Endothelial cell of hepatic sinusoid (primary cell): ENCODE measurements around the gene C3orf22.
"Not testable (repeated sequence)": the region's sequence is repeated elsewhere in the genome, so short reads cannot be mapped to it uniquely, and the experiment has no call there.

ENCODE experiments used
- in situ Hi-C: cut with HindIII; loops from 2 replicates; pipeline ENCODE4 v1.10.0; 2017; ENCODE audit warnings: low sequenced_read_pairs

The C3orf22 gene

DNA sequence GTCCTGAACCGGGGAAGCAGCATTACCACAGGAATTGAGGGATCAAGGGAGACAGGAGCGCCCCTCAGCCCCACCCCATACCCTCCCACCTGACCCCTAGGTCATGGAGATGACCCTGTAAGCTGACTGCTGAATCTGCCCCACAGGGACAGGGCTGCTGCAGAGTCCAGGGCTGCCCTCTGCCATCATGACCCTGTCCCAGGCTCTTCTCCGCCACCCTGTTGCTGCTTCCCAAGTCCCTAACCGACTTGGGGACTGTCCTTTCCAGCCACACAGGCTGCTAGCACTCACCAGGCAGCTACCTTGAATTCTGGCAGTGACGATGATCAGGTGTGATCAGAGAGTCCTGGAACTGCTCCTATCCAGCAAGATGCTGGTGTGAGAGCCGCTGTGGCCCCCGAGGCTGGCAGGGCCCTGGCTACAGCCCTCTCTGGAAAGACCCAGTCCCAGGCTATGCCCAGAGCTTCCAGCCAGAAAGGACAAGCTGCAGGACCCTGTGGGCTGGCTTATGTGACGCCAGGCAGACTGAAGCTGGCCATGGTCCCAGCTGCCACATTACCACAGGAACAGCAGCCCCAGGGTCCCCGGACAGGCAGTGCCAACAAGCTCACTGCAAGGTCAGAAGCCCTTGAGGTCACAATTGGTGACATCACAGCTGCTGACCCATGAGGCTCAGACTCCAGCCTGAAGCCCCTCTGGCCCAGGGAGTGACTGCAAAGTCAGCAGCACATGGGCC is at the start of gene C3orf22:
C3orf22 (minus strand) TSS at position 597 of the 736 bp plus-strand sequence. CDS start 5,542 bp downstream, outside the sequence.
- in situ Hi-C loops = loop anchor here (10.0 kb wide), 1 partner anchor 46 kb away; no protein-coding TSS in a partner anchor

DNA sequence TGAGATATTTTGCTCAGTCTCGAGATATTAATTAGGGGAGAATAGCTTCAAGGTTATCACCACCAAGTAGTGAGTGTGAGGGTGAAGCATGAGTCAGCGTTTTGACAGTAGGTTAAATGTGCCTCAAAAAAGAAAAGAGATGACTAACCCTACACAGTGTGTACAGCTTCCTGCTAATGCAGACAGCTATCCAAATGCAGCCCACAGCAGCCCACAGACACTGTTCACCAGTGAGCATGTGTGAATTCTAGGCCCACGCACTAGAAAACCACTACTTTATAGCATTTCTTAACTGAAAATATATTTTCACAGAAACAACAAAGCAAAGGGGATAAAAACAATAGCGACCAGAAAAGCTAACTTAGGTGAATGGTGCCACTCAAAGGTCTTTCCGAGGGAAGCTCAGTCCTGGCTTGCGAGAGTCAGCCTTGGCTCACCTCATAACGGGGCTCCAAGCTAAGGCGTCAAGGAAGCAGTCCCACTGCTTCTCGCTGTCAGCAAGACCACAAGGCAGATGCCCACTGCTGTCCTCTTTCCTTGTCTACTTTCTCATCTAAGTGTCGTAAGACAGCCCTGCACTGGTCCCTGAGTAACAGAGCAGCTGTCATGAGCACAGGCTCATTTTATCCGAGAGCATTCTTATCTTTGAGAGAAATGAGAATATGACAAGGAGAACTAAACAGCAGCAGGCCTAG is 48.6 kb upstream of the C3orf22 start:
- in situ Hi-C loops = loop anchor here (10.0 kb wide), 1 partner anchor 53 kb away; the partner anchor contains the start of gene C3orf22

DNA sequence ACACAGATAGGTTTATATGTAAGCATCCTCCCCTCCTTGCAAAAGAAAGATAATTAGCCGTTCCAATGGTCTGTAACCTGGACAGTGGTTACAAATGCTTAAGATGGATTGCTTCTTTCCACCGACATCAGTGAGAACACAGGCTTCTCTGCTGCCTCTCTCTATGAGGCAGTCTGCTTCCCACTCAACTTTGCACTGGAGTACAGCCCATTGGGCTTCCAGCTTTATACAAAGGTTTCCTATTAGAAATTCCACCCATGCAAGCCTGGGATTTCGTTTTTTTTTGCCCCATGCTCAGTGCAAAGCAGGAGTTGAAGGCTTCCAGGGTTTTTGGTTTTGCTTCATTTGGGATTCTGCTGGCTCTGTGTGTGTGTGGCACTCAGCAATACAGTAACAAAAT is 47.3 kb upstream of the C3orf22 start:
- in situ Hi-C loops = loop anchor here (10.0 kb wide), 1 partner anchor 51 kb away; the partner anchor contains the start of gene C3orf22

GRCh38 chr3:126604691-126605090 is 46.0 kb upstream of the C3orf22 start:
- in situ Hi-C loops = loop anchor here (10.0 kb wide), 1 partner anchor 50 kb away; the partner anchor contains the start of gene C3orf22

- in situ Hi-C loops = no loop called here
Observed at GRCh38 chr3:126599101-126599500, 40.4 kb upstream of the C3orf22 start.

DNA sequence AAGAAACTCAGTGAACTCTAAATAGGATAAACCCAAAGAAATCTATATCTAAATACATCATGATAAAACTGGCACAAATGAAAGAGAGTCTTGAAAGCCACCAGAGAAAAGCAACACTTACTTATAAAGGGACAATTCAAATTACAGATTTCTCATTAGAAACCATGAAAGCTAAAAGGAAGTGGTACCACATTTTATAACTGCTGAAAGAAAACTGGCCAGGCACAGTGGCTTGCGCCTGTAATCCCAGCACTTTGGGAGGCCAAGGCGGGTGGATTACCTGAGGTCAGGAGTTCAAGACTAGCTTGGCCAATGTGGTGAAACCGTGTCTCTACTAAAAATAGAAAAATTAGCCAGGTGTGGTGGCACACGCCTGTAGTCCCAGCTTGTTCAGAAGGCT is 36.7 kb upstream of the C3orf22 start:
- in situ Hi-C loops = not testable (repeated sequence)

DNA sequence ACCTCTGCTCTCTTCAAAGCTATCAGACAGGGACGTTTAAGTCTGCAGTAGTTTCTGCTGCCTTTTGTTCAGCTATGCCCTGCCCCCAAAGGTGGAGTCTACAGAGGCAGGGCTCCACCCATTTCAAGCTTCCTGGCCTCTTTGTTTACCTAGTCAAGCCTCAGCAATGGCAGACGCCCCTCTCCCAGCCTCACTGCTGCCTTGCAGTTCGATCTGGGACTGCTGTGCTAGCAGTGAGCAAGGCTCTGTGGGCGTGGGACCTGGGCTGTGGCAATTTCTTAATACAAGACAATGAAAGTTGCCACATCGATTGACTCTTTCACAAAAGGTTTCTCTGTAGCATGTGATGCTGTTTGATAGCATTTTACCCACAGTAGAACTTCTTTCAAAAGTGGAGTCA is 32.8 kb upstream of the C3orf22 start:
- in situ Hi-C loops = not testable (repeated sequence)

DNA sequence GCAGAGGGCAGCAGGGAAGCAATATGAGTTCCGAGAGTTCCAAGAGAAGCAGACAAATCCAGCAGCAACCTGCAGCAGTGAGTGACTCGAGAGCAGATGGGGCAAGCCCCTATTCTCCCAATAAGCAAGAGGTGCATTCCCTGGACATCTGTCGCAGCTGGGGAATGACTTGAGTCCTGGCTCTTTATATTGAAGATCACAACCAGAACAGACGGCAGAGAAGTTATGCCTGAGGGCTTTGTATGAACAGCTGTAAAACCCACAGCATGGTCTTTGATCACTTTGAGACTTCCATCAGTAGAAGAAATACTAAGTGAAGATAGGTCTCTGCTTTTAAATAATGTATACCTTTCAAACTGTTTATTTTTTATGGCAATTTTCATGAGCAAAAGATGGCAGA is 23.6 kb upstream of the C3orf22 start:
- in situ Hi-C loops = no loop called here

GRCh38 chr3:126581569-126581968 is 22.8 kb upstream of the C3orf22 start:
- in situ Hi-C loops = no loop called here

DNA sequence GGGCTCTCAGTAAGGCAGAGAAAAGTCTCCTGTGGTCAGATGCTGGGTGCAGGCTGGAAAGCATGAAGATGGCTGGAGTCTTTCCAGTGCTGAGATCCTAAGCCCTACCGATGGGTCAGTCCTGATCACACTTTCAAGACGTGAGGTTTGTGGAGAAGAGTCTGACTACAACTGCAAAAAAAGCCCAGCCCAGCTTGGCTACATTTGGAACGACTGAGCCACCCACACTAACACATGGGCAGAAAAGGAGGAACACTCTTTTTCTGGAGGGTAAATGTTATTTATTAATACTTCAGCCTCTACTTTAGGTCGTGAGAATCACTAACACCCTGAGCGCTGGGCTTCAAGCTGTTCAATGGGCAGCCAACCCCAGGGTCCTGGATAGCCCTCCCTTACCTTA is 22.0 kb upstream of the C3orf22 start:
- in situ Hi-C loops = no loop called here

DNA sequence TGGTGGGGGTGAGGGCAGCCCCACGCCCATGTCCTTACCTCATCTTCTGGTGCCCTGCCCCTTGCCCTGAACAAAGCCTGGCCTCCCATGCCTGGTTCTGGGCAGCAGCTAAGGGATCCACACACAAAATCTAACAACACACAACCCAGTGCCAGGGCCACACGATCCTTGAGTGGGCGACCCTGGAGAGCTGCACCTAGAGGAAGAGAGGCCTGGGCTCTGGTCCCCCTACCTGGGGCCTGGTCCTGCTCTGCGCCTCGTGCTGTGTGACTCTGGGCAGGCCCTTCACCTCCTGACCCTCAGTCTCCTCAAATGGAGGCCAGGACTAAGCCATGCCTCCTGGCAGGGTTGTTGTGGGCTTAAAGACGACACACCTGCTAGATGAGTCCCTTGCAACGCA is 20.0 kb upstream of the C3orf22 start:
- in situ Hi-C loops = no loop called here

DNA sequence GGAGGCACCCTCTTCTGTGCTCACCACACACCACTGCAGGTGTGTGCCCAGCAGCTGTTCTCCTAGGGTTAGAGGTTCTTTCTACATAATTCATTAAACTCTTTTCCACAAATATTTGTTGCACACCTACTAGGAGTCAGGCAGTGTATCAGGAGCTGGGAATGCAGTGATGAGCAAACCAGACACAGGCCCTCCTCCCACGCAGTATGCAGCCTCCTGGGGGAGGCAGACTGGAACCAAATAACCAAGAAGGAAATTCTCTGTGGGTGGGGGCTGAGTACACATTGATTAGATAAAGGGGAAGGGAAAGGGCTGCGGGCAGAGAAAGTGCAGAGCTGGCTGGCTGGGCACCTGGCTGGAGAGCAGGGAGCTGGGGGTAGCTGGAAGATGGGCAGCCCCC is 18.5 kb upstream of the C3orf22 start:
- in situ Hi-C loops = no loop called here

DNA sequence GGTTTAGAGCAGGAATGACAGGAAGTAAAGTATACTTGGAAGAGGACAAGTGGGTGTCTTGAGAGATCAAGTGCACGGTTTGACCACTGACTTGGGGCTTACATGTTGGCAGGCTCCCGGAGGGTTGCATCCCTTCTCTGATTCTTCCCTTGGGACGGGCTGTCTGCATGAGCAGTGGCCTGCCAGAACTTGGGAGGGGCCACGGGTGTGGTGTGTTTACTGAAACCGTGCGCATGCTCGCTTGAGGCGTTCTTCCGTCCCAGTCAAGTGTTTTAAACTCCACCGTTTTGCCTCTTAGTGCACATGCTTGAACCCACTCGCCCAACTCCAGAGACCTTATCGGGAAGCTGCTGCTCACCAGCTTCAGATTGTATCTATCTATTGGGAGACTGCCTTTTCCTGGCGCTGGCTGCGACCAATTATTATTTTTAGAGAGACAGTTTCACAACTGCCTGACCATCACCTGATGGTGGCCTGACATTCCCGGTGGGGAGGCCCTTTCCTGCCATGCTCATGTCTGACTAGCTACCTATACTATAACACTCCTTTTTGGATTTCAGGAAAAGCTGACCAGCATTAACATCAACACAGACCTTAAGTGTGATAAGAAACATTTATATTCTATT is 14.9 kb upstream of the C3orf22 start:
- in situ Hi-C loops = no loop called here

- in situ Hi-C loops = no loop called here
Observed at GRCh38 chr3:126571078-126571477, 12.3 kb upstream of the C3orf22 start.

DNA sequence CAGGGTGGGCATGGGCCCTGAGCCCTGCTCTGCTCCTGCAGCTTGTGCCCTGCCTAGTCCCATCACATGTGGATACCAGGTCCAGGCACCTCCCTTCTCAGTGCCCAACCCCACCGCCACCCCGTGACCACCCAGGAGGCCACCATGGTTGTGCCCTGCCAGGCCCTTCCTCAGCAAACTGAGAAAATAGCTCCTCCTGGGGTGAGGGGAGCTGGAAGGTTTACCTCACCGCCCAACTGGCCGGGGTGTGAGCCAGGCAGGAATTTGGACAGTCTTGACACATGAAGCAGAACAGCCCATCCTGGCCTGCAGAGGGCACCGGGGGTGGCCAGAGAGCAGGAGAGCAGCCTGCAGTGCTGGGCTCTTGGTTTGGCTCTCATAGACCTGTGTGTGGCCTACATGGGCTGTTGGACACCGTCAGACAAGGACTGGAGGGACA is 11.4 kb upstream of the C3orf22 start:
- in situ Hi-C loops = no loop called here

GRCh38 chr3:126569390-126569975 is 10.8 kb upstream of the C3orf22 start:
- in situ Hi-C loops = no loop called here

DNA sequence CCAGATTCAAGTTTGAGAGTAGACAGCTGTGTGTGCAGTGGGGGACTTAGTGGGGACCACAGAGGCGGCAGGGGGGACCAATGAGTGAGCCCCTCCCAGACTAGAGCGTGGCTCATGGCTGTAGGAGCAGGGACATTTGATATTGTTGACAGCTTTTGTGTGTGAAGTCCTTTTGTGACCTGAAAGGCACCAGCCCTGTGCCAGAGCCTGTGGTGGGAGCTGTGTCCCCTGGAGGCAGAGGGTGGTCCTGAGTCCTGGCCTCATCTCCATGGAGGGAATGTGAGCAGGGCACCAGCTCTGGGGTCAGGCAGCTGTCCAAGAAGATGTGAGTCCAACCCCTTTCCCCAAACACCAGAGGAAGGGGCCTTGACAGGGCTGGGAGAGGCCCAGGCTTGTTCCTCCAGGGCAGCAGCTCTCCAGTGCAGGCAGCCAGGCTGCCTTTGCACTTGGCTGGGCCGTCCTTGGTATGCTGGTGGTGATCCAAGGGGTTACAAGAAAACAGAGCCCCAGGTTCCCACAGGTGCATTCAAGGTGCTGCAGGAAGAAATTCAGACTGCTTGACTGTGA is 10.1 kb upstream of the C3orf22 start:
- in situ Hi-C loops = no loop called here

DNA sequence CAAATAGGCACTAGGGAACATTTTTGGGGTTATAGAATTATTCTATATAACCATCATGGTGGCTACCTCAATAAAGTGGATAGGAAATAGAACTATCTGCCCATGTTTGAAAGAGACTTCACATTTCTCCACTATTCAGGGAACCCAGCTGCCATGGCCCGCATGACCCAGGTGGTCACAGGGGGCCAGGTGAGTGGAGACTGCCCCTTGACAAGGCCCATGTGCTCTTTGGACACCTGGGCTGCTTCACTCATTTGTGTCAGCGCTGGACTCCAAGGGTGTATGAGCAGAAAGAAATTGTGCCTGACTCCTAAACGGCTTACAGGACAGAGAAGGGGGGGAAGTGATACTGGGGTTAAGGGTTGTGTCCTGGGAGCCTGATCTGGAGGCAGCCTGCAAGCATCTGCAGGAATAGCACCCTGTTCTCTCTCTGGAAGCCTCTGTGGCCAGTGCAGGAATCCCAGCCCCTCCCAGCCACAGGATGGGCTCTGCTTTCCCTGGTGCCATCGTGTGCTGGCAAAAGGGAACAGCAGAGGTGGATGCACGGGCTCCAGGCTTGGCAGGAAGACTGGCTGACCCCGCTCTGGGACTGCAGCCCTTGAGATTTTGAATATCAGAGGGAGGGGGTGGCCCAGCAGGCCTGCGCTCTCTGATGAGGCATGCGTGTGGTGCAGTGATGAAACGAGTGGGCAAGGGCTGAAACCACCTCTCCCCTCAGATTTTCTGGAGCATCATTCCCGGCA is 9.1 kb upstream of the C3orf22 start:
- in situ Hi-C loops = no loop called here

- in situ Hi-C loops = no loop called here
Observed at GRCh38 chr3:126562737-126563276, 4.1 kb upstream of the C3orf22 start.

DNA sequence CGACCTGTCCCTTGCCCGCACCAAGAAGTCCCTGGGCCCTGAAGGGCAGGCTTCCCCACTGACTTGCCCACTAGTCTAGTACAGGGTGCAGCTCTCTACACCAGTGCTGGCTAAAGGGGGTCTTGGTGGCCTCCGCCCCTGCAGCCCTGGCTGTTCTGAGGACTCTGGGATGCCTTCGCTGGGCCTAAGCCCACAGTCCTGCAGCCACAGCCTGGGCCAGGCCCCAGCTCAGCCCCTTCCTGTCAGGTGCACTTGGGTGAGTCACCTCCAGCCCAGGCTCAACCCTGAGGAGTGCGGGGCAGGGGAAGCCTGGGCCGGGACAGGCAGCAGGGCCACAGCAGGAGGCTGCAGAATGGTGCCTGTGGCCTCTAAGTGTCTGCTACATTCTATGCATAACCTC is 971 bp downstream of the C3orf22 start:
- in situ Hi-C loops = loop anchor here (10.0 kb wide), 1 partner anchor 47 kb away; no protein-coding TSS in a partner anchor
